SU-DHL-6 (cell line): ENCODE data around the gene DYNLL1.

ENCODE experiments used
- EZH2phosphoT487 ChIP-seq: fragments of 200-600 bp; sonication (generic), shearing (Covaris generic); conservative IDR thresholded peaks from 2 replicates; pipeline ENCODE4 v1.6.1; 2018; ENCODE audit warnings: mild to moderate bottlenecking, antibody characterized with exemption, low read length, moderate library complexity, mixed read lengths
- TF ChIP-seq, protein P1 (sequence below): fragments of 200-600 bp; sonication (generic); IDR thresholded peaks from one replicate; pipeline ENCODE4 v1.5.1; 2017; ENCODE audit warnings: antibody characterized with exemption, mild to moderate bottlenecking, low read length, moderate library complexity; ENCODE audit not compliant: insufficient read depth, poor library complexity, severe bottlenecking

DNA sequence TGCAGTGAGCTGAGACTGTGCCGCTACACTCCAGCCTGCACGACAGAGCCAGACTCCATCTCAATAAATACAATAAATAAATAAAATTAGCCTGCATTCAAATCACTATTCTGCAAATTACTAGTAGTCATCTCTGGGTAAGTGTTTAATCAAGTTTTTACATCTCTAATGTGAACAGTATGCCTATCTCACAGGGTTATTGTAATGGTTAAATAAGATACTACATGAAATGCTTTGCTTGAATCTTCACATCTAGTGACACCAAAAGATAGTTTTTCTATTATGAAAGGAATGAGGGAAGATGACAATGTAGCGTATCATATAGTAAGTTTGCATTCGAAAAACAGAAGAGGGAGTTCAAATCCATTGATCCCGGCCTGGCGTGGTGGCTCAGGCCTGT, 28.5 kb upstream of the DYNLL1 start:
- TF ChIP-seq, protein P1, sequence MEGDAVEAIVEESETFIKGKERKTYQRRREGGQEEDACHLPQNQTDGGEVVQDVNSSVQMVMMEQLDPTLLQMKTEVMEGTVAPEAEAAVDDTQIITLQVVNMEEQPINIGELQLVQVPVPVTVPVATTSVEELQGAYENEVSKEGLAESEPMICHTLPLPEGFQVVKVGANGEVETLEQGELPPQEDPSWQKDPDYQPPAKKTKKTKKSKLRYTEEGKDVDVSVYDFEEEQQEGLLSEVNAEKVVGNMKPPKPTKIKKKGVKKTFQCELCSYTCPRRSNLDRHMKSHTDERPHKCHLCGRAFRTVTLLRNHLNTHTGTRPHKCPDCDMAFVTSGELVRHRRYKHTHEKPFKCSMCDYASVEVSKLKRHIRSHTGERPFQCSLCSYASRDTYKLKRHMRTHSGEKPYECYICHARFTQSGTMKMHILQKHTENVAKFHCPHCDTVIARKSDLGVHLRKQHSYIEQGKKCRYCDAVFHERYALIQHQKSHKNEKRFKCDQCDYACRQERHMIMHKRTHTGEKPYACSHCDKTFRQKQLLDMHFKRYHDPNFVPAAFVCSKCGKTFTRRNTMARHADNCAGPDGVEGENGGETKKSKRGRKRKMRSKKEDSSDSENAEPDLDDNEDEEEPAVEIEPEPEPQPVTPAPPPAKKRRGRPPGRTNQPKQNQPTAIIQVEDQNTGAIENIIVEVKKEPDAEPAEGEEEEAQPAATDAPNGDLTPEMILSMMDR = no peak
- TF ChIP-seq EZH2phosphoT487 = no peak
